ENCODE data around the gene GOLPH3.

GOLPH3 gene

DNA sequence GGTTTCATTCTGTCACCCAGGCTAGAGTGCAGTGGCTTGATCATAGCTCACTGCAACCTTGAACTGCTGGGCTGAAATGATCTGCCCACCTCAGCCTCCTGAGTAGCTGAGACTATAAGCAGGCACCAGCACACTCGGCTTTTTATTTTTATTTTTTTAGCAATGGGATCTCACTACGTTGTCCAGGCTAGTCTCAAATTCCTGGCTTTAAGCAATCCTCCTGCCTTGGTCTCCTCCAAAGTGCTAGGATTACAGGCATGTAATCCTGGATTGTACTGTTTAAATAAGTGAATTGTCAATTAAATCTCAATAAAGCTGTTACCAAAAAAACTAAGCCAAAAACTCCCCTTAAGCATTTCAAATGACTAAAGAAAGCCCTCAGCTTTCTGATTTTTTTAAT is 18.9 kb downstream of the GOLPH3 start:
- no peak for DNase-seq (ENCODE audit: low read depth, low spot score)
- Histone ChIP-seq H3K4me1 (ENCODE audit: control insufficient read depth, insufficient read depth, low read length) (peaks cover 2% of the 10 kb centered on the region; the same call in 1 of the 2 replicates), H3K9me3 (ENCODE audit: control insufficient read depth, insufficient read depth, low read length) (no peaks in the 10 kb centered on the region), H3K36me3 (ENCODE audit: control insufficient read depth, insufficient read depth, low read length) (no peaks in the 10 kb centered on the region), H3K4me3 (ENCODE audit: low read length) (no peak overlapping the region), H3K27ac (ENCODE audit: low read length) (no peak overlapping the region), H3K27me3 (ENCODE audit: control insufficient read depth, insufficient read depth, low read length) (no peaks in the 10 kb centered on the region)
- WGBS (ENCODE audit: insufficient coverage, insufficient read length) = no CpG with 5 or more reads among the region's 2 CpGs

DNA sequence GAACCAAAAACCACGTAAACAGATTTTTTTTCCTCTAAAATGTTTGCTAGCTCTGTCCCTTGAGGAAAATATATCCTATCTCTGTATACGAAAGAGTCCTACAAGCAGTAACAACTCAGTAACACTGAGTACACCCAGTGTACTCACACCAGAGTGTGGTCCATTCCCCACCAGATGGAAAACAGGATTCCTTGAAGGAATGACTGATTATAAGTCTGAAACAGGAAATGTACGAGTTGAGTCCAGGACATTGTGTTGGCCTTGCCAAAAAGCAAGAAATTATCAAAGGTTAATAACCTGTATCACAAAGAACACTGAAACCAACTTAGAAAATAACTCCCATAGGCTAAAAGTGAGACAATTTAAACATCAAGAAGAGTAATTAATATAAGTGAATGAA is 20.4 kb downstream of the GOLPH3 start:
- Histone ChIP-seq H3K9me3 (ENCODE audit: control insufficient read depth, insufficient read depth, low read length) (no peaks in the 10 kb centered on the region), H3K4me3 (ENCODE audit: low read length) (no peak overlapping the region), H3K36me3 (ENCODE audit: control insufficient read depth, insufficient read depth, low read length) (no peaks in the 10 kb centered on the region), H3K27me3 (ENCODE audit: control insufficient read depth, insufficient read depth, low read length) (no peaks in the 10 kb centered on the region), H3K27ac (ENCODE audit: low read length) (no peak overlapping the region), H3K4me1 (ENCODE audit: control insufficient read depth, insufficient read depth, low read length) (peaks cover 2% of the 10 kb centered on the region; the same call in 1 of the 2 replicates)
- no peak for DNase-seq (ENCODE audit: low read depth, low spot score)
- WGBS (ENCODE audit: insufficient coverage, insufficient read length) = no CpG with 5 or more reads among the region's 3 CpGs

DNA sequence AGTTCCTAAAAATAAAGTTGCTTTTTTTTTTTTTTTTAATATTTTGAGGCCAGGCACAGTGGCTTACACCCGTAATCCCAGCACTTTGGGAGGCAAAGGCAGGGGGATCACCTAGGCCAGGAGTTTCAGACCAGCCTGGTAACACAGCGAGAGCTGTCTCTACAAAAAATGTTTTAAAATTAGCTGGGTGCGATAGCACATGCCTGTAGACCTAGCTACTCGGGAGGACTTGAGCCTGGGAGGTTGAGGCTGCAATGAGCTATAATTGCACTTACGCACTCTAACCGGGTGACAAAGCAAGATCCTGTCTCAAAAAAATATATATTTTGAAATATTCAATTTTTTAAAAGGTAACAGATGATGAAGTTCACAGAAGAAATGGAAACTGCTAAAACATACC is 22.9 kb downstream of the GOLPH3 start:
- Histone ChIP-seq H3K9me3 (ENCODE audit: control insufficient read depth, insufficient read depth, low read length) (no peaks in the 10 kb centered on the region), H3K27me3 (ENCODE audit: control insufficient read depth, insufficient read depth, low read length) (no peaks in the 10 kb centered on the region), H3K4me3 (ENCODE audit: low read length) (no peak overlapping the region), H3K36me3 (ENCODE audit: control insufficient read depth, insufficient read depth, low read length) (no peaks in the 10 kb centered on the region), H3K27ac (ENCODE audit: low read length) (no peak overlapping the region), H3K4me1 (ENCODE audit: control insufficient read depth, insufficient read depth, low read length) (no peaks in the 10 kb centered on the region)
- no peak for DNase-seq (ENCODE audit: low read depth, low spot score)
- no CpG with 5 or more reads among the region's 6 CpGs for WGBS (ENCODE audit: insufficient coverage, insufficient read length)

- H3K4me1 ChIP-seq (ENCODE audit: control insufficient read depth, insufficient read depth, low read length) = no peaks in the 10 kb centered on the region
- no peak overlapping the region for H3K27ac ChIP-seq (ENCODE audit: low read length)
- no peaks in the 10 kb centered on the region for H3K27me3 ChIP-seq (ENCODE audit: control insufficient read depth, insufficient read depth, low read length)
- WGBS (ENCODE audit: insufficient coverage, insufficient read length) = no CpG with 5 or more reads among the region's 1 CpG
- H3K9me3 ChIP-seq (ENCODE audit: control insufficient read depth, insufficient read depth, low read length) = no peaks in the 10 kb centered on the region
- no peak overlapping the region for H3K4me3 ChIP-seq (ENCODE audit: low read length)
- no peaks in the 10 kb centered on the region for H3K36me3 ChIP-seq (ENCODE audit: control insufficient read depth, insufficient read depth, low read length)
- DNase-seq (ENCODE audit: low read depth, low spot score) = no peak
Measured at GRCh38 chr5:32150366-32150765, 23.8 kb downstream of the GOLPH3 start.

DNA sequence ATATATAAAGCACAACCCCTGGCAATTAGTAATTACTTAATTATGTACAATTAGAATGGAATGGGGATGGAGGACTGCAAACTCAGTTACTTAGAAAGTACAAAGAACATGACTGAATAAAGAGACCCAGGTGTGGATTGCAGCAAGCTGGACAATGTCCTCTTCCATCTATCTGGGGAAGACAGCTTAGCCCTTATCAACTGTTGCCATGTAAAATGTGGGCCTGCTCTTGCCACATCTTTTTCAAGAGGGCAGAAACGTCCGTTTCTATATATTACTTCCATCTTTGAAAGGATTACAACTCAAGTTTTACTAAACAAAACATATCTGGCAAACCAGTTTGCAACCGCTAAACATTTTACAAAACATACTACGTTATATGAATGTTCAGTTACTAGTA is 26.2 kb downstream of the GOLPH3 start:
- H3K9me3 ChIP-seq (ENCODE audit: control insufficient read depth, insufficient read depth, low read length) = no peaks in the 10 kb centered on the region
- H3K36me3 ChIP-seq (ENCODE audit: control insufficient read depth, insufficient read depth, low read length) = no peaks in the 10 kb centered on the region
- no peak overlapping the region for H3K4me3 ChIP-seq (ENCODE audit: low read length)
- DNase-seq (ENCODE audit: low read depth, low spot score) = no peak
- no peak overlapping the region for H3K27ac ChIP-seq (ENCODE audit: low read length)
- 100% methylated on average over 1 of the region's 4 CpGs for WGBS (ENCODE audit: insufficient coverage, insufficient read length)
- no peaks in the 10 kb centered on the region for H3K27me3 ChIP-seq (ENCODE audit: control insufficient read depth, insufficient read depth, low read length)
- no peaks in the 10 kb centered on the region for H3K4me1 ChIP-seq (ENCODE audit: control insufficient read depth, insufficient read depth, low read length)

- no peaks in the 10 kb centered on the region for H3K36me3 ChIP-seq (ENCODE audit: control insufficient read depth, insufficient read depth, low read length)
- no peaks in the 10 kb centered on the region for H3K4me1 ChIP-seq (ENCODE audit: control insufficient read depth, insufficient read depth, low read length)
- 100% methylated on average over 1 of the region's 3 CpGs for WGBS (ENCODE audit: insufficient coverage, insufficient read length)
Measured at GRCh38 chr5:32147236-32147635, 26.9 kb downstream of the GOLPH3 start.

GRCh38 chr5:32145378-32145777 is 28.7 kb downstream of the GOLPH3 start:
- Histone ChIP-seq H3K36me3 (ENCODE audit: control insufficient read depth, insufficient read depth, low read length) (no peaks in the 10 kb centered on the region), H3K27me3 (ENCODE audit: control insufficient read depth, insufficient read depth, low read length) (no peaks in the 10 kb centered on the region), H3K4me3 (ENCODE audit: low read length) (no peak overlapping the region), H3K4me1 (ENCODE audit: control insufficient read depth, insufficient read depth, low read length) (no peaks in the 10 kb centered on the region), H3K9me3 (ENCODE audit: control insufficient read depth, insufficient read depth, low read length) (no peaks in the 10 kb centered on the region), H3K27ac (ENCODE audit: low read length) (no peak overlapping the region)
- no peak for DNase-seq (ENCODE audit: low read depth, low spot score)
- WGBS (ENCODE audit: insufficient coverage, insufficient read length) = no CpG with 5 or more reads among the region's 2 CpGs

More at GRCh38 chr5:32147236-32147635, 26.9 kb downstream of the GOLPH3 start:
- no peak for DNase-seq (ENCODE audit: low read depth, low spot score)
- Histone ChIP-seq H3K9me3 (ENCODE audit: control insufficient read depth, insufficient read depth, low read length) (no peaks in the 10 kb centered on the region), H3K4me3 (ENCODE audit: low read length) (no peak overlapping the region), H3K27me3 (ENCODE audit: control insufficient read depth, insufficient read depth, low read length) (no peaks in the 10 kb centered on the region), H3K27ac (ENCODE audit: low read length) (no peak overlapping the region)

DNA sequence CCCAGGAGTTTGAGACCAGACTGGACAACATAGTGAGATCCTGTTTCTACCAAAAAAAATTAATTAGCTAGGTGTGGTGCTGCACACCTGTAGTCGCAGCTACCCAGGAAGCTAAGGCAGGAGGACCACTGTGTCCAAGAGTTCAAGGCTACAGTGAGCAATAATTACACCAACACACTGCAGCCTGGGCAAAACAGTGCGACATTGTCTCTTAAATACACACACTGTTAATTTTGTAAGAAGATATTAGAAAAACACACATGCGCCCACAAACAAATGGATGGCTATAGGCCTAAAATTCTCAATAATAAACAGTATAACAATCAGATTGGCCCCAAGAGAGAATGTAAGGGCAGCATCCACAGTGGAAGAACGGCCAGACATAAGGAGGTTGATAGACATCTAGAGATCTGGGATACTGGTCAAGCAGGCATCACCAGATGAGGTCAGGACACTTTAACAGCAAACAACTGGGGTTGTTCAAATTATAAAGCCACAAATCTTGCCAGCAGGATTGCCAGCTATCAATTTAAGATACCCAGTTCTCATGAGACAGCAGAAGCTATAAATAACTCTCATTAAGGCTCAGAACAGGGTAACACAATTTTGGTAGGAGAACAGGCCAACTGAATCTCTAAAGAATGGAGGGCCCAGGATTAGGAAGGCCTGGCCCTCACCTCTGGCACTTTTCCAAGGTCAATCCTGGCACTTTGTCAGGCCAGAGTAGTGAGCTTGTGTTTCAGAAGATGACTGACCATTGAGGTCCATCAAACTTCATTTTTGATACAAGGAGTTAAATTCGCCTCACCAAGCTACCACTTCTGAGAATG is 29.5 kb downstream of the GOLPH3 start:
- H3K27me3 ChIP-seq (ENCODE audit: control insufficient read depth, insufficient read depth, low read length) = no peaks in the 10 kb centered on the region
- no peaks in the 10 kb centered on the region for H3K36me3 ChIP-seq (ENCODE audit: control insufficient read depth, insufficient read depth, low read length)
- no peak overlapping the region for H3K4me3 ChIP-seq (ENCODE audit: low read length)
- no peak overlapping the region for H3K27ac ChIP-seq (ENCODE audit: low read length)
- no peaks in the 10 kb centered on the region for H3K9me3 ChIP-seq (ENCODE audit: control insufficient read depth, insufficient read depth, low read length)
- DNase-seq (ENCODE audit: low read depth, low spot score) = no peak
- WGBS (ENCODE audit: insufficient coverage, insufficient read length) = no CpG with 5 or more reads among the region's 5 CpGs
- H3K4me1 ChIP-seq (ENCODE audit: control insufficient read depth, insufficient read depth, low read length) = no peaks in the 10 kb centered on the region

DNA sequence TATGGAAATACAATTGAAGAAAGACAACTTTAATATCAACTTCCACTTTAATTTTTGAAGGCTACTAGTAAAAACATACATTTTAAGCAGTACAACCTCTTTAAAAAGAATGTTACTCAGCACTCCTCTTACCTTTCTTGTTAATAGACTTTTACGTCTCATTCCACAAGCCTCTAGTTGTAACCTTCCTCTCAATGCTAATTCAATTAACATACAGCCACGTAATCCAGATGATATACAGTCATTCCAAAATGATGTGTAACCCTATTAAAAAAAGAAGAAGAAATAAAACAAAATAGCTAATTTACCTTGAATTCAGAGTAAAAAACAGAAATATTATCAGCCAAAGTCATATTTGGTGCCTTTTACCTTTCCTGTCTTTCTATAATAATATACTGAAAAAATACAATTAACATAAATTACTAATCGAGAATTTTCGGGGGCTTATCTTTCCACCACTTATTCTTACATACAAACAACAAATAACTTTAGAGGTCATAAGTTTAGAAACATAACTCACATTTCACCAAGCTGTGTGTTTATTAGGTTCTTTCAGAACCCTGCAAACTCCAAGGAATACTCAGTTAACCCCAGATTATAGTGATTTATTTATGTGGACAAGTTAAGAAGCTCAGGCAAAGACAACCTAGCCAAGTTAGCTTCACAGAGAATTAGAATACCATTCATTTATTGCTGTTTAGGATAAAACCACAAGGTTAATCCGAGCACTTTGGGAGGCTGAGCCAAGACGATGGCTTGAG is 30.3 kb downstream of the GOLPH3 start:
- H3K36me3 ChIP-seq (ENCODE audit: control insufficient read depth, insufficient read depth, low read length) = no peaks in the 10 kb centered on the region
- no peaks in the 10 kb centered on the region for H3K9me3 ChIP-seq (ENCODE audit: control insufficient read depth, insufficient read depth, low read length)
- no peak for DNase-seq (ENCODE audit: low read depth, low spot score)
- H3K4me1 ChIP-seq (ENCODE audit: control insufficient read depth, insufficient read depth, low read length) = no peaks in the 10 kb centered on the region
- H3K4me3 ChIP-seq (ENCODE audit: low read length) = no peak overlapping the region
- no peak overlapping the region for H3K27ac ChIP-seq (ENCODE audit: low read length)
- 100% methylated on average over 2 of the region's 6 CpGs for WGBS (ENCODE audit: insufficient coverage, insufficient read length)
- H3K27me3 ChIP-seq (ENCODE audit: control insufficient read depth, insufficient read depth, low read length) = no peaks in the 10 kb centered on the region

DNA sequence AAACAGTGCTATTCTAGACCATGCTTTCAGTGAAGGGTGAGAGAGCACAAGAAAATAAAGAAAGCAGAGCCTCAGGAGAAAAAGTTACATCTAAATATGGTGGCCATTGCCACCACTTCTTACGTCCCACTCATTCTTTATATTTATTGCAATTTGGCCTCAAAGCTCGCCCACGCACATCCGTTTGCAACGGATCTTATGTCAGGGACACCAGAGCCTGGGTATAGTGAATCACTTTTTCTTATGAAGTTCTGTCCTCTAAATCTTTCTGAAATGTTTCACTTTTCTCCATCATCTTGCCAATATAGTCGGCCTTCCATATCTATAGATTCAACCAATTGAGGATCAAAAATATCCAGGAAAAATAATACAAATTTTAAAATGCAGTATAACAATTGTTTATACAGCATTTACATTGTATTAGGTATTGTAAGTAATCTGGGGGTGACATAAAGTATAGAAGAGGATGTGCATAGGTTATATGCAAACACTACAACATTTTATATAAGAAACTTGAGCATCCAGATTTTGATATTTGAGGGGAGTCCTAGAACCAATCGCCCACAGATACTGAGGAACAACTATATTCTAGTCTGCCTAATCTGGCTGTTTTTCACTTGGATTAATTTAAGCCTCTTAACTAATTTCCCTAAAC is 35.2 kb downstream of the GOLPH3 start:
- H3K27ac ChIP-seq (ENCODE audit: low read length) = no peak overlapping the region
- DNase-seq (ENCODE audit: low read depth, low spot score) = no peak
- H3K36me3 ChIP-seq (ENCODE audit: control insufficient read depth, insufficient read depth, low read length) = peaks cover 3% of the 10 kb centered on the region; the same call in 1 of the 2 replicates
- no peaks in the 10 kb centered on the region for H3K4me1 ChIP-seq (ENCODE audit: control insufficient read depth, insufficient read depth, low read length)
- no peaks in the 10 kb centered on the region for H3K27me3 ChIP-seq (ENCODE audit: control insufficient read depth, insufficient read depth, low read length)
- no peak overlapping the region for H3K4me3 ChIP-seq (ENCODE audit: low read length)
- no peaks in the 10 kb centered on the region for H3K9me3 ChIP-seq (ENCODE audit: control insufficient read depth, insufficient read depth, low read length)
- no CpG with 5 or more reads among the region's 7 CpGs for WGBS (ENCODE audit: insufficient coverage, insufficient read length)

Measured in iPS DF 6.9 (cell line).